ENCODE measurements around the gene DOCK10.

DNA sequence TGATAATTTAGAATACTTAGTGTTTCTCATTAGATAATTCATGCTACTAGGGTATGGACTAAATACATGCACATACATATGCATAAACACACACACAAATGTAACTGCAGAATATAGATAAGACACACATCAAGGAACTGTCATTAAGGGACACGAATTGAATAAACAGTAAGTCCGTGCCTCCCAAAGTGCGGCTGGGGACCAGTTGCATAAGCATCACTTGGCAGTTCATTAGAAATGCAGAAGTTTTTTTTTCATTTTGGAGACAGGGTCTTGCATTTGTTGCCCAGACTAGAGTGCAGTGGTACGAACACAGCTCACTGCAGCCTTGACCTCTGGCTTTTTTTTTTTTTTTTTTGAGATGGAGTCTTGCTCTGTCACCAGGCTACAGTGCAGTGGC lies 196.1 kb downstream of the DOCK10 start:
- TF ChIP-seq, protein P1, sequence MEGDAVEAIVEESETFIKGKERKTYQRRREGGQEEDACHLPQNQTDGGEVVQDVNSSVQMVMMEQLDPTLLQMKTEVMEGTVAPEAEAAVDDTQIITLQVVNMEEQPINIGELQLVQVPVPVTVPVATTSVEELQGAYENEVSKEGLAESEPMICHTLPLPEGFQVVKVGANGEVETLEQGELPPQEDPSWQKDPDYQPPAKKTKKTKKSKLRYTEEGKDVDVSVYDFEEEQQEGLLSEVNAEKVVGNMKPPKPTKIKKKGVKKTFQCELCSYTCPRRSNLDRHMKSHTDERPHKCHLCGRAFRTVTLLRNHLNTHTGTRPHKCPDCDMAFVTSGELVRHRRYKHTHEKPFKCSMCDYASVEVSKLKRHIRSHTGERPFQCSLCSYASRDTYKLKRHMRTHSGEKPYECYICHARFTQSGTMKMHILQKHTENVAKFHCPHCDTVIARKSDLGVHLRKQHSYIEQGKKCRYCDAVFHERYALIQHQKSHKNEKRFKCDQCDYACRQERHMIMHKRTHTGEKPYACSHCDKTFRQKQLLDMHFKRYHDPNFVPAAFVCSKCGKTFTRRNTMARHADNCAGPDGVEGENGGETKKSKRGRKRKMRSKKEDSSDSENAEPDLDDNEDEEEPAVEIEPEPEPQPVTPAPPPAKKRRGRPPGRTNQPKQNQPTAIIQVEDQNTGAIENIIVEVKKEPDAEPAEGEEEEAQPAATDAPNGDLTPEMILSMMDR (IDR thresholded peaks at IDR 0.05), result no peak
- TF ChIP-seq POLR2AphosphoS5 (IDR thresholded peaks at IDR 0.05) (no peak), POLR2A (IDR thresholded peaks at IDR 0.05) (no peak)

Measured in sigmoid colon (tissue), 4 donors.